GM18867 (cell line): ENCODE measurements around the gene TSPYL4.

Source experiments
- ATAC-seq: cut with Tn5 transposase; IDR thresholded peaks from one replicate; pipeline ENCODE4 v1.9.1; 2021; ENCODE audit warnings: mild to moderate bottlenecking, moderate library complexity; ENCODE audit not compliant: unreplicated experiment

TSPYL4 gene

DNA sequence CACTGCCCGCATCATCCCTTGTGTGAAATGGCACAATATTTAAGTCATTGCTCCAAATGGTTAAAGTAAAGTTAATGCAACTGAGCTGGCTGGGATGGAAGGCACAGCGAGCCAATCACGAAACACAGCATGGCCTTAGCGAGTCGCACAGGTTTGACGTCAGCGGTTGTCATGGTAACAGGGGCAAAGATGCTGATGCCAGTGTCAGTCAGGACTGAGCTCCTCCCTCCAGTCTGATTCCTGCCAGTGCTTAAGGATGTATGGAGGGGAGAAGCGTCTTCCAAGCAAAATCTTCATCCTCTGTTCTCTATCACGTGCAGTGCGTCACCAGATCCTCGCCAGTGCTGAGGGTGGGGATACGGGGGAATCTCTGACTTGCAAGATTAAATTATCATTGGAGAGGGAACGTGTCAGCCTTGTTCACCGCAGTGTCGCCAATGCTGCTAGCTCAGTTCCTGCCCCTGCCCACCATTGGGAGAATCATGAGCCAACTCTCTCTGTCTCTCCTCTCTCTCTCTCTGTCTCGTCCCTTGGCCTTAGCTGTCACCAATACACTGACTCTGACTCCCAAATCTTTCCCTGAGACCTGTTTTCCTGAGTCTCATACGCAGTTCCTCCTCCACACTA is 24.5 kb downstream of the TSPYL4 start:
- ATAC-seq = no peak

- no peak for ATAC-seq
Measured at GRCh38 chr6:116223355-116223754, 30.5 kb downstream of the TSPYL4 start.

- no peak for ATAC-seq
Measured at GRCh38 chr6:116221911-116222310, 32.0 kb downstream of the TSPYL4 start.

DNA sequence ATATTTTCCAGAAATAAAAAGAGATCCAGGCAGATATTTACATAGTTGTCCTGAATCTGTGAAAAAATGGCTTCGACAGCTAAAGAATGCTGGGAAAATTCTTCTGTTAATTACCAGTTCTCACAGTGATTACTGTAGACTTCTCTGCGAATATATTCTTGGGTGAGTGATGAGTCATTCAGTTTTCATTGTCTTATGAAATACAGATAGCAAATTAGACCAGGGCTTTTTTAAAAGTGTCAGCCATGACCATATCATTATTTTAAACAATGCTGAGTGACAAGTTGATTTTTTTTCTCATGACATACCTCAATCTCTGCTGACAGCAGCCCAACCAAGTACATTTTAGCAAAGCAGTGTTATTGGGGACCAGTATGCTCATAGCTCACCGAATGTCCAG is 32.8 kb downstream of the TSPYL4 start:
- ATAC-seq = no peak

DNA sequence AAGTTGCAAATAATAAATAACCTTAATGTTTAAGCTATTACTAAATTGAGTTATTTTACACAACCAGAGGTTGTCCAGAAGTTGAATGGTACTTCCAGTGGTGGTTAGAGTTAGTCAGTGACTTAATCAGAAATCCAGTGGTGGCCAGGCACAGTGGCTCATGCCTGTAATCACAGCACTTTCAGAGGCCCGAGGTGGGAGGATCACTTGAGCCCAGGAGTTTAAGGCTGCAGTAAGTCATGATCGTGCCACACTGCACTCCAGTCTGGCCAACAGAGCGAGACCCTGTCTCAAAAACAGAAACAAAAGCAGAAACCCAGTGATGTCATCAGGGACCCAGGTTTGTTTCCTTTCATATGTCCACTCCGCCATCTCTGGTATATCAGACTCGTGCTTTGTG is 35.0 kb downstream of the TSPYL4 start:
- no peak for ATAC-seq

DNA sequence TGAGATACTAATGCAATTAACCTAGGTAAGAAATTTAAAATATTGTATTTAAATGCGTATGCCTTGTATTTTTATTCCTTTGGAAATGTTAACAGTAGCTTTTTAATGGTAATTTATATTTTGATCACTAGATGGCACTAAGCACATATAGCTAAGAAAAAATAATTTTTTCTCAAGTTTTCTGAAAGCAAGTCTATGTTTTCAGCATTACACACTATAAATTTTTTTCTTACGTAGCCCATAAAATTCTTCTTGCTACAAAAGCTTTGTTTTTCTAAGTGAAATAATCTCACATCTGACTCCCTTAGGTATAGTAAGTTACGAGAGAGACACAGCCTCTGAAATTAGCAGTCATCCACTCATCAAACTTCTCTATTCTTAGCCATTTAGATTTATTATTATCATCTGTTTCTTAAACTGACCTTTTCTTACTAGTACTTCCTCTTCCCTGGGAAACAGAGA is 35.7 kb downstream of the TSPYL4 start:
- no peak for ATAC-seq

DNA sequence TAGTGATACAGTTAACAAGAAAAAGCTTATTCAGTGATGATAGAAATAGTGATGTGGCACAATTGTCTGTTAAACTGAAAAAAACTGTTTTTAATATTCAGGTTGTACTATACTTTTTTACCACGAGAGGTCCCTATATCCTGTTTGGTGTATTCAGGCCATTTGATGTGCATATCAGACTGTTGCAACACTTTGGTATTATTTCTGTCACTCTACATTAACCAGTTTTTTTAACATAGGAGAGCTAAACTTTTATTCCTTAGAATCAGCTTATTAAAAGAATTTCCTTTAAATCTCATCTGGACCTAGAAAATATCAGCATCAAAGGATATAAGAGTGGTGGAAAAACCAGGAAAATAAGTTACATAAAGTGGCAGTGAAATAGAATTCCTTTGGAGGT is 36.8 kb downstream of the TSPYL4 start:
- ATAC-seq = peak; percentile 61

- ATAC-seq = no peak
Measured at GRCh38 chr6:116215414-116215813, 38.5 kb downstream of the TSPYL4 start.

DNA sequence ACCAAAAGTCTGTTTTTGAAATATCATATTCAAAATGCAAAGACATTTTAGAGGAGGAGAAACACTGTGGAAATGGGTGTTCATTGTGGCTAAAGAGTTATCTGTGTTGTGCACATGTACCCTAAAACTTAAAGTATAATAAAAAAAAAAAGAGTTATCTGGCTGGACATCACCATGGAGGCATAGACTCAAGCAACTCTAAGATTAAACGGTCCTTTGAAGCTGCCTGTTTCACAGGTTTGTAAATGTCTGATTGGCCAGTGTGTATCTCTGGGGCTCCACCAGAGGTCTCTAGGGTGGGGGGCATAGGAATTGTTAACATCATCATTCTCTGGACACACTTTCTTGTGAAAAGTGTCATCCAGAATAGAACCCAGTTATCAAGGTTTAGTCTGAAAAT is 39.2 kb downstream of the TSPYL4 start:
- no peak for ATAC-seq

DNA sequence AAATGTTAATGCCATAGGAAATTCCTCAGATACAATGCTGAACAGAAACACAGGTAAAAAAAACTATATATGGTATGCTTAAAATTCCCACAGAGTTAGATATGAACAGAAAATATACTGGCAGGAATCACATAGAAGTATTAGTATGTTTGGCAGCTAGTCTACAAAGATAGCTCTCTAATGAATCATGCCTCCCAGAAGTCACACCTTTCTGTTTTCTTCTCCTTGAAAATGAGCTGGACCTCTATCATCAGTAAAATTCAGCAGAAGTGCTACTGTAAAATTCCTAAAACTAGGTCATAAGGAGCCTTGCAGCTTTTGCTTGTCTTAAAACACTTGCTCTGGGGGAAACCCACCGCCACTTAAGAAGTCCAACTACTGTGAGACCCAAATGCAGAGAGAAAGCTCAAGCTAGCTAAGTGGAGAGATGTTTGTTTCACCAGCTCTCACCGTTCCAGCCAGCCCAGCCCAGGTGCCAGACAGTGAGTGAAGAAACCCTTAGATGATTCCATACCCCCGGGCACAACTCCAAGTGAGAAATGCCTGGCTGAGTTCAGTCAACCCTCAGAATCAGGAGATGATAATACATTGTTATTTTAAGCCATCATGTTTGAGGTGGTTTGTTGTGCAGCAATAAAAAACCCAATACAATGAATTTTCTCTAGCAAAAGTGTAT is 43.0 kb downstream of the TSPYL4 start:
- ATAC-seq = no peak

DNA sequence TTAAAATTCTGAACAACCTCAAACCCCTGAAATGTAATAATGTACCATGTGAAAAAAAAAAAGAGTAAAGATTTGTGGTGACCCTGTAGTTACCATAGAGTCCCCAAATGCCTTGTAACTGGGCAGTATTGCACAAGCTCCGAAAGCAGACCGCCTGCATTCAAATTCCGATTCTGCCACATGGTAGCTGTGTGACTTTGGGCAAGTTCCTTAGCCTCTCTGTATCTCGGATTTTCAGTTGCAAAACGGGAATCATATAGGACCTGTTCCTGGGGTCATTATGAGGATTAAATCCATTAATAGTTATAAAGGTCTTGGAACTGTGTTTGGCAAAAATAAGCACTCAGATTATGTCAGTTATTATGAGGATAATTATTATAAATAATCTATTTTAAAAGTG is 43.6 kb downstream of the TSPYL4 start:
- ATAC-seq = no peak

DNA sequence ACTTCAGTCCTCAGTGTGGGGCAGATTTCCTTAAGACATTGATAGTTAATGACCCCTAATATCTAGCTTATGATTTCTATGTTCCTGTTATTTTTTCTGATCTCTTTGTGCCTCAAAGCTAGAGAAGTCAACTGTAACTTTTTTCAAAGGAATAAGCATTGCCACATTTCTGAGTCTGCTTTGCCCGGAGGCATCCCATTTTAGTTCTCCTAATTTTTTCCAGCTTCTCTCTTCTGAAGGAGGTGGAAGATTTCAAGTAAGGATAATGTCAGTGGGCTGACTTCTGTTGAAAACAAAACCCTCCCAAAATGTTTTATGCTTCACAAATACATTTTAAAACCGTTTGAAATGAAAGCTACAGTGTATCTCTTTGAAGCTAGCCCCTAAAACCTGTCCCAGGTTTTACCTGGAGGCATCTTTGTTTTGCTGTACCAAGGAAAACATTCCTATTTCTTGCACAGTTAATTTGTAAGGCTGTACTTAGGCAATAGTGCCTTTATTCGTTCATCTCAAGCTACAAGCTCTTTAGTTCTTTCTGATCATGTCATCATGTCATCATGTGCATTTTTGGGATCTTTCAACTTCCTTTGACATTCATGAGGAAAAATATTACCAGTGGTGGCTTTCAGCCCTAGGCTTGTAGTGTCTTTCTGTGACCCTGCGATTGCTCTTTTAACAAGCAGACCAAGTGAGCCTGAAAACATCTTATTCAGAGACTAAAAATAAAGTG is 45.7 kb downstream of the TSPYL4 start:
- ATAC-seq = no peak

- ATAC-seq = no peak
Measured at GRCh38 chr6:116206231-116206903, 47.5 kb downstream of the TSPYL4 start.

GRCh38 chr6:116205281-116205680 is 48.6 kb downstream of the TSPYL4 start:
- no peak for ATAC-seq

- no peak for ATAC-seq
Measured at GRCh38 chr6:116201538-116201937, 52.3 kb downstream of the TSPYL4 start.

GRCh38 chr6:116200619-116201249 is 53.1 kb downstream of the TSPYL4 start:
- no peak for ATAC-seq
